GM23338 (cell line): Measurements from ENCODE around the gene RIPK4. TPM values are rescaled to one million over a fixed set of nuclear protein-coding genes. Genes with fewer than 3 reads are reported as not detected.

Source experiments
- ATAC-seq: fragments of 200-7000 bp; cut with Tn5 transposase; 3 replicates; pipeline ENCODE4 v1.9.1; 2020
- DNase-seq: peaks from one replicate; pipeline ENCODE4 v3.0.0-alpha.2; 2015; ENCODE audit warnings: low spot score
- H2AFZ ChIP-seq: fragments of 200-600 bp; sonication (generic); 2 replicates; pipeline ENCODE4 v1.8.0; 2016; ENCODE audit warnings: antibody characterized with exemption, mild to moderate bottlenecking, moderate library complexity
- H3F3A ChIP-seq: fragments of 200-600 bp; sonication (generic); replicated peaks from 2 replicates; pipeline ENCODE4 v1.8.0; 2017; ENCODE audit warnings: antibody characterized with exemption, mixed run types, low read depth
- H3K27ac ChIP-seq: fragments of 200-600 bp; sonication (generic); 2 replicates; pipeline ENCODE4 v1.6.1; 2016; ENCODE audit warnings: low read depth
- H3K27me3 ChIP-seq: fragments of 200-600 bp; sonication (generic); 2 replicates; pipeline ENCODE4 v1.8.0; 2016; ENCODE audit warnings: mild to moderate bottlenecking, mixed run types, moderate library complexity; ENCODE audit not compliant: insufficient read depth
- H3K36me3 ChIP-seq: fragments of 200-600 bp; sonication (generic); 2 replicates; pipeline ENCODE4 v1.8.0; 2016; ENCODE audit warnings: mild to moderate bottlenecking; ENCODE audit not compliant: insufficient read depth
- H3K4me1 ChIP-seq: fragments of 200-600 bp; sonication (generic); 2 replicates; pipeline ENCODE4 v1.8.0; 2016; ENCODE audit warnings: mild to moderate bottlenecking, moderate library complexity; ENCODE audit not compliant: insufficient read depth
- H3K4me2 ChIP-seq: fragments of 200-600 bp; sonication (generic); 2 replicates; pipeline ENCODE4 v1.7.1; 2017; ENCODE audit warnings: mixed run types
- H3K4me3 ChIP-seq: fragments of 200-600 bp; sonication (generic); 2 replicates; pipeline ENCODE4 v1.6.1; 2016; ENCODE audit warnings: mixed run types
- H3K79me2 ChIP-seq: fragments of 200-600 bp; sonication (generic); replicated peaks from 2 replicates; pipeline ENCODE4 v1.8.0; 2017; ENCODE audit warnings: mild to moderate bottlenecking; ENCODE audit not compliant: insufficient read depth
- H3K9me2 ChIP-seq: fragments of 200-600 bp; sonication (generic); 2 replicates; pipeline ENCODE4 v1.8.0; 2017; ENCODE audit not compliant: insufficient read depth
- H4K20me1 ChIP-seq: fragments of 200-600 bp; sonication (generic); replicated peaks from 2 replicates; pipeline ENCODE4 v1.8.0; 2017; ENCODE audit warnings: mild to moderate bottlenecking; ENCODE audit not compliant: insufficient read depth
- H3K27ac Mint-ChIP-seq: 2 replicates; pipeline ENCODE4 v1.8.0; 2020; ENCODE audit warnings: inconsistent platforms, mild to moderate bottlenecking, moderate library complexity, mixed read lengths
- H3K27me3 Mint-ChIP-seq: 3 replicates; pipeline ENCODE4 v1.8.0; 2022; ENCODE audit warnings: low read depth, mild to moderate bottlenecking, moderate library complexity, mixed read lengths, inconsistent platforms; ENCODE audit not compliant: insufficient read depth, poor library complexity
- H3K36me3 Mint-ChIP-seq: 3 replicates; pipeline ENCODE4 v1.8.0; 2021; ENCODE audit warnings: low read depth, mild to moderate bottlenecking, inconsistent platforms, moderate library complexity, mixed read lengths
- H3K4me1 Mint-ChIP-seq: 3 replicates; pipeline ENCODE4 v1.8.0; 2020; ENCODE audit warnings: mild to moderate bottlenecking, inconsistent platforms, mixed read lengths
- H3K4me3 Mint-ChIP-seq: 3 replicates; pipeline ENCODE4 v1.8.0; 2021; ENCODE audit warnings: moderate library complexity, mild to moderate bottlenecking, inconsistent platforms, mixed read lengths
- H3K9me3 Mint-ChIP-seq: 3 replicates; pipeline ENCODE4 v1.8.0; 2020; ENCODE audit warnings: moderate library complexity, mild to moderate bottlenecking, inconsistent platforms, mixed read lengths
- CREB1 ChIP-seq: fragments of 250-450 bp; sonication (Bioruptor Pico); IDR thresholded peaks from 2 replicates; pipeline ENCODE4 v1.5.0; 2020; ENCODE audit warnings: low read depth, mild to moderate bottlenecking, moderate library complexity
- ETS1 ChIP-seq: IDR thresholded peaks from 2 replicates; pipeline ENCODE4 v1.6.1; 2016; ENCODE audit warnings: antibody characterized with exemption
- EZH2 ChIP-seq: fragments of 200-600 bp; sonication (generic); IDR thresholded peaks from one replicate; pipeline ENCODE4 v1.8.0; 2017; ENCODE audit warnings: antibody characterized with exemption, mild to moderate bottlenecking, low read depth; ENCODE audit not compliant: unreplicated experiment
- EZH2phosphoT487 ChIP-seq: fragments of 200-600 bp; sonication (generic); IDR thresholded peaks from one replicate; pipeline ENCODE4 v1.8.1; 2018; ENCODE audit warnings: antibody characterized with exemption; ENCODE audit not compliant: unreplicated experiment
- JUNB ChIP-seq: IDR thresholded peaks from one replicate; pipeline ENCODE4 v1.6.1; 2016; ENCODE audit warnings: antibody characterized with exemption; ENCODE audit not compliant: unreplicated experiment
- NANOG ChIP-seq: IDR thresholded peaks from 2 replicates; pipeline ENCODE4 v1.6.1; 2016; ENCODE audit warnings: antibody characterized with exemption, borderline replicate concordance
- POLR2AphosphoS5 ChIP-seq: IDR thresholded peaks from 2 replicates; pipeline ENCODE4 v1.6.1; 2016; ENCODE audit warnings: antibody characterized with exemption, low read depth
- STAT1 ChIP-seq: IDR thresholded peaks from one replicate; pipeline ENCODE4 v1.6.1; 2016; ENCODE audit warnings: antibody characterized with exemption; ENCODE audit not compliant: unreplicated experiment
- ZNF114 ChIP-seq: fragments of 250-450 bp; sonication (Bioruptor Pico); IDR thresholded peaks from 2 replicates; pipeline ENCODE4 v1.5.0; 2020; ENCODE audit warnings: mild to moderate bottlenecking, moderate library complexity
- ZNF331 ChIP-seq: fragments of 250-450 bp; sonication (Bioruptor Pico); IDR thresholded peaks from 2 replicates; pipeline ENCODE4 v1.5.0; 2020; ENCODE audit warnings: low read depth, mild to moderate bottlenecking, moderate library complexity
- ZNF462 ChIP-seq: fragments of 250-450 bp; sonication (Bioruptor Pico); IDR thresholded peaks from 2 replicates; pipeline ENCODE4 v1.5.0; 2020; ENCODE audit warnings: mild to moderate bottlenecking, moderate library complexity
- polyA plus RNA-seq: library from polyadenylated mRNA; unstranded; fragments of >200 nt; fragmentation: Nextera tagmentation; extraction: Ambion mirVana; gene quantifications from 2 replicates; pipeline ENCODE4 v1.2.1, GENCODE V29; 2016
- total RNA-seq: library from RNA; depleted of rRNA; stranded (reverse); fragments of >200 nt; shearing (Covaris generic); gene quantifications from 2 replicates; pipeline ENCODE4 v1.2.3, GENCODE V29; 2014
- TF ChIP-seq, protein P1 (sequence below): IDR thresholded peaks from one replicate; pipeline ENCODE4 v1.6.1; 2018; ENCODE audit warnings: antibody characterized with exemption; ENCODE audit not compliant: unreplicated experiment
- TF ChIP-seq, protein P2 (sequence below), 2 experiments: fragments of 200-600 bp in 1 of 2; sonication (generic) in 1 of 2; conservative IDR thresholded peaks; 2 replicates each; pipeline versions ENCODE4 v1.5.1 to v1.6.1; 2016 to 2017; ENCODE audit warnings: antibody characterized with exemption in 2 of 2, low read depth in 2 of 2, mild to moderate bottlenecking in 2 of 2, moderate library complexity in 1 of 2

Gene RIPK4
- total and polyA plus RNA-seq, 2 experiments from 2014 or later = 2.5 to 9.9 TPM

DNA sequence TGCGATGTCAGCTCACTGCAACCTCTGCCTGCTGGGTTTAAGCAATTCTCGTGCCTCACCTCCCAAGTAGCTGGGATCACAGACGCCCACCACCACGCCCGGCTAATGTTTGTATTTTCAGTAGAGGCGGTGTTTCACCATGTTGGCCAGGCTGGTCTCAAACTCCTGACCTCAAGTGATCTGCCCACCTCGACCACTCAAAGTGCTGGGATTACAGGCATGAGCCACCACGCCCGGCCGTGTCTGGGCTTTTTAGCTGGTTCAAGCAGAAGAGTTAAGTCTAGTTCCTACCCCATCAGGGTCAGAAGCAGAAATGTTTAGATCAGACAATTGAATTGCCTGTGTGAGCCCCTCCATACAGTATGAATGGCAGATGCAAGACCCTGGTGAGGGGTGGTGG lies 27.7 kb upstream of the RIPK4 start:
- Histone ChIP-seq H3K27me3 (no peaks in the 10 kb centered on the region), H3K4me2 (no peak overlapping the region), H3K79me2 (no peaks in the 10 kb centered on the region), H3K27ac (no peak overlapping the region), H3K4me1 (peaks cover 7% of the 10 kb centered on the region; the same call in 1 of the 2 replicates), H3K9me2 (no peaks in the 10 kb centered on the region), H4K20me1 (no peaks in the 10 kb centered on the region), H2AFZ (no peak overlapping the region), H3F3A (no peaks in the 10 kb centered on the region), H3K4me3 (no peak overlapping the region), H3K36me3 (peaks cover 4% of the 10 kb centered on the region; the same call in 1 of the 2 replicates)
- ATAC-seq (no peak), DNase-seq (no peak)
- H3K4me3 Mint-ChIP-seq = no peak overlapping the region
- peaks cover 13% of the 10 kb centered on the region; the same call in 2 of the 3 replicates for H3K4me1 Mint-ChIP-seq
- TF ChIP-seq ZNF462 (CRISPR knock-in tag) (no peak), ETS1 (no peak), CREB1 (CRISPR knock-in tag) (no peak), JUNB (no peak), EZH2 (no peak), STAT1 (no peak), ZNF114 (CRISPR knock-in tag) (no peak), ZNF331 (CRISPR knock-in tag) (no peak), POLR2AphosphoS5 (no peak), NANOG (no peak), EZH2phosphoT487 (no peak)
- TF ChIP-seq, protein P1, sequence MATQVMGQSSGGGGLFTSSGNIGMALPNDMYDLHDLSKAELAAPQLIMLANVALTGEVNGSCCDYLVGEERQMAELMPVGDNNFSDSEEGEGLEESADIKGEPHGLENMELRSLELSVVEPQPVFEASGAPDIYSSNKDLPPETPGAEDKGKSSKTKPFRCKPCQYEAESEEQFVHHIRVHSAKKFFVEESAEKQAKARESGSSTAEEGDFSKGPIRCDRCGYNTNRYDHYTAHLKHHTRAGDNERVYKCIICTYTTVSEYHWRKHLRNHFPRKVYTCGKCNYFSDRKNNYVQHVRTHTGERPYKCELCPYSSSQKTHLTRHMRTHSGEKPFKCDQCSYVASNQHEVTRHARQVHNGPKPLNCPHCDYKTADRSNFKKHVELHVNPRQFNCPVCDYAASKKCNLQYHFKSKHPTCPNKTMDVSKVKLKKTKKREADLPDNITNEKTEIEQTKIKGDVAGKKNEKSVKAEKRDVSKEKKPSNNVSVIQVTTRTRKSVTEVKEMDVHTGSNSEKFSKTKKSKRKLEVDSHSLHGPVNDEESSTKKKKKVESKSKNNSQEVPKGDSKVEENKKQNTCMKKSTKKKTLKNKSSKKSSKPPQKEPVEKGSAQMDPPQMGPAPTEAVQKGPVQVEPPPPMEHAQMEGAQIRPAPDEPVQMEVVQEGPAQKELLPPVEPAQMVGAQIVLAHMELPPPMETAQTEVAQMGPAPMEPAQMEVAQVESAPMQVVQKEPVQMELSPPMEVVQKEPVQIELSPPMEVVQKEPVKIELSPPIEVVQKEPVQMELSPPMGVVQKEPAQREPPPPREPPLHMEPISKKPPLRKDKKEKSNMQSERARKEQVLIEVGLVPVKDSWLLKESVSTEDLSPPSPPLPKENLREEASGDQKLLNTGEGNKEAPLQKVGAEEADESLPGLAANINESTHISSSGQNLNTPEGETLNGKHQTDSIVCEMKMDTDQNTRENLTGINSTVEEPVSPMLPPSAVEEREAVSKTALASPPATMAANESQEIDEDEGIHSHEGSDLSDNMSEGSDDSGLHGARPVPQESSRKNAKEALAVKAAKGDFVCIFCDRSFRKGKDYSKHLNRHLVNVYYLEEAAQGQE = no peak
- TF ChIP-seq, protein P2, sequence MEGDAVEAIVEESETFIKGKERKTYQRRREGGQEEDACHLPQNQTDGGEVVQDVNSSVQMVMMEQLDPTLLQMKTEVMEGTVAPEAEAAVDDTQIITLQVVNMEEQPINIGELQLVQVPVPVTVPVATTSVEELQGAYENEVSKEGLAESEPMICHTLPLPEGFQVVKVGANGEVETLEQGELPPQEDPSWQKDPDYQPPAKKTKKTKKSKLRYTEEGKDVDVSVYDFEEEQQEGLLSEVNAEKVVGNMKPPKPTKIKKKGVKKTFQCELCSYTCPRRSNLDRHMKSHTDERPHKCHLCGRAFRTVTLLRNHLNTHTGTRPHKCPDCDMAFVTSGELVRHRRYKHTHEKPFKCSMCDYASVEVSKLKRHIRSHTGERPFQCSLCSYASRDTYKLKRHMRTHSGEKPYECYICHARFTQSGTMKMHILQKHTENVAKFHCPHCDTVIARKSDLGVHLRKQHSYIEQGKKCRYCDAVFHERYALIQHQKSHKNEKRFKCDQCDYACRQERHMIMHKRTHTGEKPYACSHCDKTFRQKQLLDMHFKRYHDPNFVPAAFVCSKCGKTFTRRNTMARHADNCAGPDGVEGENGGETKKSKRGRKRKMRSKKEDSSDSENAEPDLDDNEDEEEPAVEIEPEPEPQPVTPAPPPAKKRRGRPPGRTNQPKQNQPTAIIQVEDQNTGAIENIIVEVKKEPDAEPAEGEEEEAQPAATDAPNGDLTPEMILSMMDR (conservative IDR thresholded peaks at IDR 0.05; ENCODE audit: low read depth in 2 of 2) = no peak
- H3K27me3 Mint-ChIP-seq = peaks cover 3% of the 10 kb centered on the region
- H3K9me3 Mint-ChIP-seq = peaks cover 30% of the 10 kb centered on the region
- H3K36me3 Mint-ChIP-seq = peaks cover 17% of the 10 kb centered on the region; the same call in 2 of the 3 replicates
- no peak overlapping the region for H3K27ac Mint-ChIP-seq
